HepG2 (cell line): ENCODE results near the gene MASP1. TPM values are rescaled to one million over a fixed set of nuclear protein-coding genes. Genes with fewer than 3 reads are reported as not detected.

Experiments
- CTCF ChIP-seq: sonication (generic); formaldehyde crosslinking; IDR thresholded peaks from 2 replicates; pipeline ENCODE4 v1.5.0; 2020; ENCODE audit warnings: mild to moderate bottlenecking, missing genetic modification reagents, moderate library complexity
- FOXK2 ChIP-seq: fragments of 450-650 bp; IDR thresholded peaks from 2 replicates; pipeline ENCODE4 v1.6.1; 2016
- IKZF5 ChIP-seq: IDR thresholded peaks from 2 replicates; pipeline ENCODE4 v1.6.1; 2018; ENCODE audit warnings: missing genetic modification reagents, mild to moderate bottlenecking, missing compliant biosample characterization
- LCORL ChIP-seq, 2 experiments: fragments of 450-650 bp in 1 of 2; sonication (generic) in 1 of 2; formaldehyde crosslinking in 1 of 2; IDR thresholded peaks; 2 replicates each; pipeline versions ENCODE4 v1.5.0 to v1.6.1; 2017 to 2020; ENCODE audit warnings: antibody characterized with exemption in 1 of 2, missing genetic modification reagents in 1 of 2
- MED1 ChIP-seq: sonication (generic); formaldehyde crosslinking; IDR thresholded peaks from 2 replicates; pipeline ENCODE4 v1.4.0; 2020; ENCODE audit warnings: missing genetic modification reagents
- MYNN ChIP-seq: sonication (generic); formaldehyde crosslinking; IDR thresholded peaks from 2 replicates; pipeline ENCODE4 v1.4.0; 2020; ENCODE audit warnings: mild to moderate bottlenecking, low read depth, missing genetic modification reagents
- PATZ1 ChIP-seq: sonication (generic); formaldehyde crosslinking; IDR thresholded peaks from 2 replicates; pipeline ENCODE4 v1.4.0; 2020; ENCODE audit warnings: missing genetic modification reagents
- RAD51 ChIP-seq: fragments of 450-650 bp; IDR thresholded peaks from 2 replicates; pipeline ENCODE4 v1.6.1; 2016; ENCODE audit warnings: borderline replicate concordance
- SNAPC4 ChIP-seq: sonication (generic); formaldehyde crosslinking; IDR thresholded peaks from 2 replicates; pipeline ENCODE4 v1.4.0; 2020; ENCODE audit warnings: mild to moderate bottlenecking, missing genetic modification reagents
- SOX13 ChIP-seq, 3 experiments: fragments of 450-650 bp in 1 of 3; sonication (generic) in 1 of 3; formaldehyde crosslinking in 1 of 3; IDR thresholded peaks in 2 of 3; conservative IDR thresholded peaks in 1 of 3; 2 replicates each; pipeline versions ENCODE4 v1.5.0 to v1.6.1; 2016 to 2020; ENCODE audit warnings: antibody characterized with exemption in 1 of 3, mild to moderate bottlenecking in 1 of 3, missing compliant biosample characterization in 1 of 3, missing genetic modification reagents in 1 of 3, moderate library complexity in 1 of 3
- ZNF18 ChIP-seq: sonication (generic); formaldehyde crosslinking; IDR thresholded peaks from 2 replicates; pipeline ENCODE4 v1.8.0; 2022; ENCODE audit warnings: mild to moderate bottlenecking, missing genetic modification reagents; ENCODE audit not compliant: insufficient replicate concordance
- ZNF24 ChIP-seq: fragments of 450-650 bp; IDR thresholded peaks from 2 replicates; pipeline ENCODE4 v1.6.1; 2017; ENCODE audit warnings: antibody characterized with exemption, mild to moderate bottlenecking
- ZNF263 ChIP-seq: sonication (generic); formaldehyde crosslinking; IDR thresholded peaks from 2 replicates; pipeline ENCODE4 v1.4.0; 2020; ENCODE audit warnings: missing genetic modification reagents
- ZNF562 ChIP-seq: sonication (generic); formaldehyde crosslinking; IDR thresholded peaks from 2 replicates; pipeline ENCODE4 v1.8.0; 2022; ENCODE audit warnings: missing genetic modification reagents, borderline replicate concordance
- ZNF792 ChIP-seq: IDR thresholded peaks from 2 replicates; pipeline ENCODE4 v1.6.1; 2016
- ZNF841 ChIP-seq: sonication (generic); formaldehyde crosslinking; IDR thresholded peaks from 2 replicates; pipeline ENCODE4 v1.8.1; 2023; ENCODE audit warnings: missing genetic modification reagents, borderline replicate concordance
- ZSCAN12 ChIP-seq: sonication (generic); formaldehyde crosslinking; IDR thresholded peaks from 2 replicates; pipeline ENCODE4 v1.9.0; 2021; ENCODE audit warnings: mild to moderate bottlenecking, missing genetic modification reagents
- polyA plus RNA-seq, 8 experiments: library from polyadenylated mRNA; depleted of rRNA in 3 of 8; stranded (reverse) in 7 of 8; unstranded in 1 of 8; fragments of >200 nt; fragmentation: Illumina TruSeq in 4 of 8; extraction: Trizol in 4 of 8; gene quantifications; 2 replicates each; pipeline versions ENCODE4 v1.2.1 to v1.2.3, GENCODE V29; 2011 to 2016; ENCODE audit warnings: low read depth in 4 of 8, missing spikeins in 1 of 8, mixed read lengths in 1 of 8; ENCODE audit not compliant: insufficient read depth in 1 of 8
- total RNA-seq, 5 experiments: library from RNA; depleted of rRNA; stranded (reverse); fragments of >200 nt; fragmentation: Illumina TruSeq; extraction: Trizol; gene quantifications; 2 replicates each; pipeline ENCODE4 v1.2.3, GENCODE V29; 2016; ENCODE audit warnings: low read depth in 1 of 5

MASP1 gene
- total and polyA plus RNA-seq, 2 of the 13 experiments (the other 11 are each of a cell fraction or from before 2014, with no cell fraction given), result 10.8 to 56.0 TPM

- TF ChIP-seq MYNN, result no peak
- peak; percentile 97 for TF ChIP-seq IKZF5 (CRISPR knock-in tag)
- TF ChIP-seq ZNF263 (CRISPR knock-in tag), result no peak
- no peak for TF ChIP-seq ZNF841 (CRISPR knock-in tag)
- no peak for TF ChIP-seq CTCF (CRISPR knock-in tag)
- TF ChIP-seq SOX13 (IDR thresholded peaks at IDR 0.05), result peak; percentile 49; the same call in 1 of the 2 replicates
- TF ChIP-seq SOX13 (CRISPR knock-in tag; conservative IDR thresholded peaks at IDR 0.05 in 1 of 2, IDR thresholded peaks at IDR 0.05 in 1 of 2), result peak in 1 of 2 experiments; percentile 86; a peak in 2 of 4 replicates
- TF ChIP-seq PATZ1 (CRISPR knock-in tag), result 0 out of 2 replicates have a peak, but pooled peaks have one; percentile 25
- TF ChIP-seq ZNF562 (CRISPR knock-in tag), result no peak
- TF ChIP-seq LCORL (IDR thresholded peaks at IDR 0.05), result peak; percentile 67; the same call in 1 of the 2 replicates
- TF ChIP-seq LCORL (CRISPR knock-in tag; IDR thresholded peaks at IDR 0.05), result peak; percentile 96
- peak; percentile 80 for TF ChIP-seq ZNF18 (CRISPR knock-in tag)
- TF ChIP-seq SNAPC4 (CRISPR knock-in tag), result no peak
- TF ChIP-seq FOXK2, result no peak
- no peak for TF ChIP-seq RAD51
- TF ChIP-seq ZNF792 (CRISPR knock-in tag), result peak; percentile 84
- no peak for TF ChIP-seq ZNF24
- peak; percentile 99 for TF ChIP-seq MED1 (CRISPR knock-in tag)
- TF ChIP-seq ZSCAN12, result no peak
Observed at GRCh38 chr3:187276397-187277128, 15.0 kb downstream of the MASP1 start (continued).
